DOHH2 (cell line): ENCODE results near the gene EHD4.

Experiments used
- CTCF ChIP-seq: fragments of 200-600 bp; sonication (generic); IDR thresholded peaks from one replicate; pipeline ENCODE4 v1.5.1; 2014; ENCODE audit warnings: antibody characterized with exemption, mild to moderate bottlenecking, low read depth, low read length; ENCODE audit not compliant: poor library complexity, severe bottlenecking
- EZH2phosphoT487 ChIP-seq: fragments of 200-600 bp; sonication (generic); IDR thresholded peaks from 2 replicates; pipeline ENCODE4 v1.6.1; 2017; ENCODE audit warnings: borderline replicate concordance, mild to moderate bottlenecking, antibody characterized with exemption, low read length, moderate library complexity, mixed read lengths

GRCh38 chr15:41961595-41962202 lies 10.7 kb downstream of the EHD4 start:
- TF ChIP-seq CTCF (no peak), EZH2phosphoT487 (no peak)
